Purkinje cell (primary cell): ENCODE results near the gene ABTB1. TPM values are rescaled to one million over a fixed set of nuclear protein-coding genes. Genes with fewer than 3 reads are reported as not detected.

Experiments
- polyA plus RNA-seq: library from polyadenylated mRNA; unstranded; fragments of >200 nt; fragmentation: Nextera tagmentation; gene quantifications from 2 replicates; pipeline ENCODE4 v1.2.1, GENCODE V29; 2014

The ABTB1 gene
- polyA plus RNA-seq, result 0.32 and 3.7 TPM in 2 replicates

DNA sequence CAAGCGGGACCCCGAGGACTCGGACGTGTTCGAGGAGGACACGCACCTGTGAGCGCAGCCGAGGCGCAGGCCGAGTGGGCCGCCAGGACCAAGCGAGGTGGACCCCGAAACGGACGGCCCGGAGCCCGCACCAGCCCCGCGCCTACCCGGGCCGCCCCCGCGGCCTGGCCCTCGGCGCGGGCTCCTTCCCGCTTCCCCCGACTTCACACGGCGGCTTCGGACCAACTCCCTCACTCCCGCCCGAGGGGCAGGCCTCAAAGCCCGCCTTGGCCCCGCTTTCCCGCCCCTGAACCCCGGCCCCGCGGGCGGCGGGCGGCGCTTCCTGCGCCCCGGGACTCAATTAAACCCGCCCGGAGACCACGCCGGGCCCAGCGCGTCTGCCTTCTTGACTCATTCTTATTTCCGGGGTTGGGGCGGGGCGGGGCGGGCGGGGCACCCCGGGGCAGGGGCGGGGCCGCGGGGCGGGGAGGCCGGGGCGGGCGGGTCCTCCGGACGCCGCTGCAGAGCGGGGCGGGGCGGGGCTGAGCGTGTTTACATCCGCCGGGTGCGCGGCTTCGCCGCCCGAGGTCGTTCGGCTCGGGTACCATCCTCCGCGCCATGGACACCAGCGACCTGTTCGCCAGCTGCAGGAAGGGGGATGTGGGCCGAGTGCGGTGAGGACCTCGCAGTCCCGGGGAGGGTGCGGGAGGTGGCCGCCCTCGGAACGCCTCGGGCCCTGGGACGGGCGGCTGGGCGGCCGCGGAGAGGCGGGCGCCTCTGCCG is at the start of gene ABTB1:
Gene ABTB1, plus strand, starts transcription at position 524 of the 762 bp plus-strand sequence. Its CDS starts 74 bp downstream, at position 598.

DNA sequence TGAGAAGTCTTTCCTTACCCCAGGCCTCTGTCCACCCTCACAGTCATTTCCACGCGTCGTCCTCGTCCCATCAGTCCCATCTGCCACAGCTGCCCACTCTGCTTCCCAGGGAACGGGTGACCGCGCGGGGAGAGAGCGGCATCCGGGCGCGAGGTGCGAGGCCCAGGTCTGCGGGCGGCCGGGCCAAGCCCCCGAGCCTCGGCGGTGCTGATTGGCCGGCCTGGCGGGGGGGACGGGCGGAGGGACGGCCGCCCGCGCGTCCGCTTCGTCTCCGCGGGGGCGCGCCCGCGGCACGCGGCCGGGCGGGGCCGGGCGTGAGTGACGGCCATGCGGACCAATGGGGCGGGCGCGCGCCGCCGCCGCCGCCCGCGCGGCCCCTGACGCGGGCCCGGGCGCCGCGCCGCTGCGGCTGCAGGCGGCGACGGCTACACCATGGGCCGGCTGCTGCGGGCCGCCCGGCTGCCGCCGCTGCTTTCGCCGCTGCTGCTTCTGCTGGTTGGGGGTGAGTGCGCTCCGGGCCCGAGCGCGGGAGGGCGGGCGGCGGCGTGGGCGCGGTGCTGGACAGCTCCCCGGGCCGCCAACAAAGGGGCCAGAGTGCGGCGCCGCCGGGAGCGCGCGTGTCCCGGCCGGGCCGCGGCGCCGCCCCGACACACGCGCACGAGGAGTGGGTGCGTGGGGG is 43.8 kb upstream of the ABTB1 start, which contains the start of gene PODXL2:
Gene PODXL2, plus strand, starts transcription at position 398 of the 679 bp plus-strand sequence. Its CDS starts 35 bp downstream, at position 433.

Other genes with a start within 250 kb of the ABTB1 start
- gene TPRA1, start 82.2 kb upstream of the ABTB1 start, polyA plus RNA-seq, result 1.4 and 3.4 TPM in 2 replicates
- gene MCM2, start 74.5 kb upstream of the ABTB1 start, polyA plus RNA-seq, result 0.25 and 0.56 TPM in 2 replicates
- 3.2 TPM in 2 replicates for gene PODXL2, start 43.8 kb upstream of the ABTB1 start, polyA plus RNA-seq
- 21.1 and 54.1 TPM in 2 replicates for gene MGLL, start 149.6 kb downstream of the ABTB1 start, polyA plus RNA-seq
- gene KBTBD12, start 242.3 kb downstream of the ABTB1 start, polyA plus RNA-seq, result 1.5 TPM in 1 of 2 replicates, not detected in the other